Activated CD4-positive, CD25-positive, alpha-beta regulatory T cell (primary cell): Measurements from ENCODE around the gene PRUNE2.

Source experiments
- DNase-seq, 4 experiments: peaks; one replicate each; lab custom pipeline; 2025; lab: John Stamatoyannopoulos, UW

The PRUNE2 gene

DNA sequence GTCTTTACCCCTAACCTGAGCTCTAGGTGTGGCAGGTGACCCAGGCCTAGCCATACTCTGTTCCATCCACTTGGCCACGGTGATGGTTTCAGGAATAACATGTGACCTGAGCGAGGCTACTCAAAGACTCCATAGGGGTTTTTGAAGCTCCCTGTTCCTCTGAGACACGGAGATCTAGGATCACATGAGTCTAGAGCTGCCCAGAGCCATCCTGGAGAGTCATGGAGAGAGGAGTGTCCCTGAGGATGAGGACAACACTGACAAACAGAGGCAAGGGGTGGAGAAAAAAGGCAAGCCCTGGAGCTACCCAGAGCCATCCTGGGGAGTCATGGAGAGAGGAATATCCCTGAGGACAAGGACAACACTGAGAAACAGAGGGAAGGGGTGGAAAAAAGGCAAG lies 171.2 kb downstream of the PRUNE2 start:
- DNase-seq, result no peak

DNA sequence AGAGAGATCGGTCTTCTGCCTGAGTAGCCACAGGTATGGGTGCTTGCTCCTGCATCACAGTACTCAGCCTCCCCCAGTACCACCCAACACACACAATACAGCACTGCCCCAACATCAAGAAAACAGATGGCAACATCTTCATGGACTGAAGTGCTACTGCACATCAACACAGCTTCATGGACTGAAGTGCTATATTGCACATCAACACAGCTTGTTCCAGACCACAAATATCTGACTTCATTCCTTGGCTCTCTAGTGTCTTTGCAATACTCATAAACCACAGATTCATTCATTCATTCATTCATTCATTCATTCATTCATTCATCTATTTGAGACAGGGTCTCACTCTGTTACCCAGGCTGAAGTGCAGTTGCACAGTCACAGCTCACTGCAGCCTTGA lies 172.8 kb downstream of the PRUNE2 start:
- DNase-seq, result no peak

DNA sequence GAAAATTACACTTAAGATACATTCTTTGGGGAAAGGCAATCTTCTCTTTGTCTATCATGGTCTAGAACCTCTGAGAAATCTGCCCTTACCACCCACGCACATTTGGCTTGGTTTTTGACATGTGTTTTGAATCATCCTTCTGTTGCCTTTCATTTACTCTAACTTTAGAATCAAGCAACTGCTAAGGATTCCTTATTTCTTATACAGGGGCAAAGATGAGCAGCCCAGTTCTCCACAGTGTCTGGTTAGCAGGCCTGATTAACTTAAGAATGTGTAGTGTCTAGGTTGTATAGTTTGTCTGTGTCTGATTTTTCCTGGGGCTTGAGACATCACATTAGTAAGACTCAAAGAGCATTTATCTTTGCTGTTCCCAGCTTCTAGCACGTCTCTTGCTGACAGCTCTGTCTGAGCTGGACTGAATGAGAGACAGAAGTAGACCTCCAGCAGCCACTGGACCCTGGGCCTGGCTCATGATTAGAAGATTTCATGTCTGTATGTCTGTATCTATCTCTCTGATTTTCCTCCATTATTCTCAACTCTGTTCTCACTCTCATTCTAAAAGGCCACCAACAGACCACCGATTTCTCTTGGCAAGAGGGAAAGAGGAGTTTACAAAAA lies 173.5 kb downstream of the PRUNE2 start:
- DNase-seq, result no peak

GRCh38 chr9:76730801-76731200 lies 175.1 kb downstream of the PRUNE2 start:
- no peak for DNase-seq

- DNase-seq, result no peak
These were observed 175.8 kb downstream of the PRUNE2 start for GRCh38 chr9:76729980-76730737.

GRCh38 chr9:76729116-76729515 lies 176.8 kb downstream of the PRUNE2 start:
- DNase-seq, result no peak

GRCh38 chr9:76725885-76726284 lies 180.0 kb downstream of the PRUNE2 start:
- no peak for DNase-seq

- DNase-seq, result no peak
These were observed 180.8 kb downstream of the PRUNE2 start for GRCh38 chr9:76725011-76725546.

- DNase-seq, result no peak
These were observed 185.7 kb downstream of the PRUNE2 start for GRCh38 chr9:76720245-76720644.

GRCh38 chr9:76718166-76718565 lies 187.7 kb downstream of the PRUNE2 start:
- no peak for DNase-seq

DNA sequence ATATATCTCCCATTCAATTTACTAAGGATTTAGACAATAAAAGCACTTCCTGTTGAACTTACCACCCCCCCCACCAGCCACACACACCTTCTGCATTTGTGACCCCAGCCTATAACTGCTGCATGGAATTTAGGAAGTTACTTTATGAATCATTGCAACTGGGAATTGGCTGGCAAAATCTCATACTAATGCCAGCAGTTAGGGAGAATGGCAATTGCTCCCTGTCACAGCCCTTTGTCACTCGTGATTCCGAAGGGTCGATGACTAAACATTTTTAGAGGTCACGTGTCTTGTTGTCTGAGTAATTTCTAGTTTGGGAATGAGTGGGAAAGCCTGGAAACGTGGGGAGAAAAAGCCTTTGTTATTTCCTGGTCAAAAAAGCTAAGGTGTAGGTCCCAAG lies 188.3 kb downstream of the PRUNE2 start:
- no peak for DNase-seq

- DNase-seq, result no peak
These were observed 188.7 kb downstream of the PRUNE2 start for GRCh38 chr9:76717176-76717575.

GRCh38 chr9:76716085-76716672 lies 189.7 kb downstream of the PRUNE2 start:
- DNase-seq, result no peak

DNA sequence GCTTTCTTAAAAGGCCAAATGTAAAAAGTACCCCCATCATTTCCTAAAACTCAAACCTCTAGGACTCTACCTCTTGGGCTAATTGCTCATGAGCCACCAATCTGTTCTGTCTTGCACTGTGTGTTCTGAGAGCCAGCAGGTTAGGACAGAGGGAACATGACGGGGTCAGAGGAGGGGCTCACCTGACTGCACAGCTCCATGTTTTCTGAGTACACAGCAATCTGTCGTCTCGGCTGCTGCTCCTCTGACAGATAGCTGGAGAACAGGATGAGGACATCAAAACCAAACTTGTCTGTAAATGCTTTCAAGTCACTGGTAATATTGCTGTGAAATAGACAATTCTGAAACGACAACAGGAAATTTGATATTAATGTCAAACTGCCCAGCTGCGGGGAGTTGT lies 192.5 kb downstream of the PRUNE2 start:
- no peak for DNase-seq

DNA sequence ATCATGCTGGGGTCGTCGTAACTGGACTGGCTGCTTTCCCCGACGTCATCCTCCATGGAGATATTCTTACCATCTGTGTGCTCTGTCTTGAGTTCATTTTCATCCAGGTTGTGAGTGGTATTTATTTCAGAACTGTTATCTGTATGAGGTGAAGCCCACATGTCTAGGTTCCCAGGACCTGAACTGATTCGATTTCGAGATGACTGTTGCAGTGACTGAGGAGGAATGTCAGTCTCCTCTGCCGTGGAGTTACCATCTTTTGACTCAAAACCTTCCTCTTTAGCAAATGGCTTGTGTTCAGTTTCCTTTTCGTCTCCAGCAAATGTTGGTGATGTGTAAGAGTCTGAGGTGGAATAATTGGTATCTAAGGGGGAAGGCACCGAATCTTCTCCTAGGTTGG lies 196.9 kb downstream of the PRUNE2 start:
- DNase-seq, result no peak

DNA sequence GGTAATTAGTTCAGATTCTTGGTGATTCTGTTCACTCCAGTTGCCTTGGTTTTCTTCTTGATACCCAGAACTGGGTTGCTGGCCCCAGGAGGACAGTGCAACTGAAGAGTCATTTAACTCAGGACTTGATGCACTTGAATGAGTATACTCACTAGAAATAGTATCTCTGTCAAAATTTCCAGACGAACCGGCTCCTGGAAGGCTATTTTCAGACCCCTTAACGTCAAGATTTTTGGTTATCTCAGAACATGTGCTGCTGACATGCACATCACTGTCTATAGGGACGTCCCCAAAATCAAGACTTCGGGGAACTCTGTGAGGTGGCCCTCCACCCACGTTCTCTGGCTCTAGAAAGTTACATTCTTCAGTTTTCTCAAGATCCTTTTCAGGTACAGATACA lies 198.4 kb downstream of the PRUNE2 start:
- DNase-seq, result no peak

DNA sequence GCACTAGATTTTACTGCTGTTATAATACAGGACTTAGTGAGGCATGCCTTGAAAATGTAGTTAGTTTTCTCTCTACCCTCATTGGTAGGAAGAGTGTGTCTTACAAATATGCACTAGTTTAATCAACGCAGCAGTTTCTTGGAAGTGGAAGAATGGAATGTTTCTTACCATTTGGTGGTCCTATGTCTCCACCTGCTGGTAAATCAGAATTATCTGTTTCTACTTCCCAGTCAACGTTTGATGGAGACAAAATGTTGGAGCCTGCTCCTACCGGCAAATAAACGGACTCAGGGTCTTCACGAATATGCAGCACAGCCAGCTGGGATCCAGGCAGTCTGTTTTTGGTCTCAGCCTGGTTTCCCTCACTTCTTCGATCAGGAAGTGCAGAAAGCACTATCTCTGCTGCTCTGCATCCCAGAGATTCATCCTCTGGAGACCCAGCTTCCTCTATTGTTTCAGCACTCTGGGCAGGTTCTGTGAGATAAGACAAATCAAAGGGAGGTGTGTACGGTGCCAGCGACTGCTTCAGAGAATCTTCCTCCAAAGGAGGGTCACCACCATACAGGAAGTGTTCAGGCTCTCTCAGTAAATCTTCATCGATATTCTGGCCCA lies 201.2 kb downstream of the PRUNE2 start:
- DNase-seq, result no peak

DNA sequence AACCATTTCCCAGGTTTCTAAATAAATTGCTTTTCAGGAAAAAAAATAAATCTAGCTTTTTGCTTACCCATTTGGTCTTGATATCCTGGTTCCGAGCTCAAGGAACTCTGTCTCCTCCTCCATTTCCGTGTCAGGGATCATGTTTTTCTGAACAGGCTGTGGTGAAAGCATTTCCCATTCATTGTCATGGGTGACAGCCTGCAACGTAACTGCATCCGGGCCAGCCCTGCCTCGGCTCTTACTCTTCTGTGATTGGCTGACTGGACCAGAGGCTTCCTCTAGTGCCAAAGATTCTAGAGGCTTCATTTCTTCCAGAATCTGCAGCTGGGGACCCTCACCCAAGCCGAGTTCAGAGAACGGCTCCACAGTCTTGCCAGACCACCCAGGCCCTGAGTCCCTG lies 202.6 kb downstream of the PRUNE2 start:
- no peak for DNase-seq

DNA sequence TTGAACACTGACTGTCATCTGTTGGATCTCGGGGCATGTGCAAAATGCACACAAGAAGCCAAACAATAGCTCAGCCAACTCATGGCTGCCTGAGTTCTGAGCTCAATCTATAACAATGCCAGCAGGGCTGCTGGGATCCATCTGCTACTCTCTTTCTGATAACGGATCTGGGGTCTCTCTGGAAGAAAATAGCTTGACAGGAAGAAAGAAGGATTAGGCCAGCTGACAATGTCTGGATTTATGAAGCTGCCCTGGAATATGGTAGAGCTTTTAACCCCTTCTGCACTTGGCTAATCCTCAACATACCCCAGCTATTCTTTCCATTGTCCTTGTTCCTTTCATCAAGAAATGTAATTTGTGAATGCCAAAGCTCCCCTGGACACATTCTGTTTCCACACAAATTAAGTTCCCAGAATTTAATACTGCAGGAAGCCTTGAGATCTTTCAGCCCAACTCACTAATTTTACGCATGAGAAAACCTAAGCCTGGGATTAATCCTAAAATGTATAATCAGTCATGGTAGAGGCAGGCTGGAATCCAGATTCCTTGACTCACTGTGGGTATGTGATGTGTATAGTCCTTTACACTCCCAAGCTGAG lies 204.4 kb downstream of the PRUNE2 start:
- no peak for DNase-seq

DNA sequence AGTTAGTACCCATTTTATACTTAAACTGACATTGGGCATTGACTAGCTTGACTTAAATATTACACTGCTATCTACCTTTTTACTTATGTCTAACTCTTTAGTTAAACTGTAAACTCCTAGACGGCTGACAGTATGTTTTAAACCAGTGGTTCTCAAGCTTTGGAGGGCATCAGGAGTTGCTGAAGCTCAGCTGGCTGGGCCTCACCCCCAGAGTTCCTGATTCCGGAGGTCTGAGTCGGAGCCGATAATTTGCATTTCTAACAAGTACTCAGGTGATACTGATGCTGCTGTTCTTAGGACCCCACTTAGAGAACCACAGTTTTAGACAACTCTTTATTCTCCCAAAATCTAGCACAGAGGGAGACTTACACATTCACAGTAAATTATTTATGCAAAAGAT lies 205.0 kb downstream of the PRUNE2 start:
- DNase-seq, result no peak

- DNase-seq, result no peak
These were observed 205.9 kb downstream of the PRUNE2 start for GRCh38 chr9:76699971-76700370.

DNA sequence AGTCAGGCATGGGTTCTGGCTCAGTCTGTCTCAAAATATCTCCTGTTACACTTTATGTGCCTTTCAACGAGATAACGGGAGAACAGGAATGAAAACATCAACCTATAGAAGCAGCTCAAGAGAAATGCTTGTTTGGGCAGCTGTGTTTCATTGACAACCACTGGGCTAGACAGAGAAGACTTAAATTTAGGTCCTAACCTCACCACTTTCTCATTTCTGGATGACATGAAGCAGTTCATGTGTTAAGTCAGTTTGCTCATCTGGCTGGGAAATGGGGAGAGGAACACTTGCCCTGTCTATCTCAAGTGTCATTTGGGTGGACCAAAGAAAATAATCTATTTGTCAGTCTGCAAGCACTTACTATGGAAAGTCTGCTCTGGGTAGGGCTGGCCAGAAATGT lies 208.4 kb downstream of the PRUNE2 start:
- DNase-seq, result no peak
